ENCODE data around the gene HOXB2.
"Not testable (repeated sequence)": the region's sequence is repeated elsewhere in the genome, so short reads cannot be mapped to it uniquely, and the experiment has no call there.

HOXB2 gene

GRCh38 chr17:48541577-48542113 is 3.3 kb downstream of the HOXB2 start:
- peak in 1 of 2 experiments; percentile 28 for DNase-seq (ENCODE audit: low read depth in 2 of 2)

DNA sequence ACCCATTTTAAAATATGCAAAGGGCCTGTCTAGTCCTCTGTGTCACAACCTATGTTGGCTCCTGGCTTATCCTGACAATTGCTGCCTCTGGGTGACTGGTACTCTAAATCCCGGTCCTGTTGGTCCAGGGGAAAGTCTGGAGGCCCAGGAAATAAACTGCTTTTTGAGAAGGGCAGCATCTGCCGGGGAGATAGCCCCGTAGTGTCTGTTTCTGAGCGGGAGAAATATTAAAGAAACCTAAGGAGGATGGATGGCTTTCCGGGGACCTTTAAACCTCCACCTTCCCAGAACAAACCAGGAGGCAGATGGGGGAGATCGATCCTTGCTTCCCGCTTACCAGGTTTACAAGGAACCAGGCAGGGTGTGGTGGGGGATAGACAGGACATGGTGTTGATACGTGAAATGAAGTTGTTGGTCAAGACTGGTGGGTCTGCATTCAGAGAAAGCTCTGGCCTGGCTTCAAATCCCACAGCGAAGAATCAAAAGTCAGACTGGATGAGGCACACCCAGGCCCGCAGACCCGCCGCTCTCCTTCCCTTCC is 3.8 kb downstream of the HOXB2 start:
- no peak for DNase-seq (ENCODE audit: low read depth in 2 of 2)

DNA sequence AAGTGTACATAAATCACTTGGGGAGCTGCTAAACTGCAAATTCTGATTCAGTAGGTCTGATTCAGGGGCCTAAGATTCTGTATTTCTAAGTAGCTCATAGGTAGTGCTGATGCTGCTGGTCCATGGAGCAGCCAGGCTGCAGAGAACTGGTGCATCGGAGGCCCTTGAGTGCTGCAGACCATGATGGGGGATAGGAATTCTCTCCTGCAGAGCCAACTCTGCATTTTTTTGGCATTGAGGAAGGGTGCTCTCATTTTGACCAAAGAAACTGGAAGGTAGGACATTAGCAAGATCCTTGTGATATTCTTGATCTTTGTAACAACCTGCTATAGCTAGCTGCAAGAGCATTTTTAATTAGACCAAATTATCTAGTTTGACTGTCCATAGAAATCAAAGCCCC is 4.7 kb downstream of the HOXB2 start:
- DNase-seq (ENCODE audit: low read depth in 2 of 2), result no peak

- no peak for DNase-seq (ENCODE audit: low read depth in 2 of 2)
Measured at GRCh38 chr17:48539177-48539576, 5.7 kb downstream of the HOXB2 start.

DNA sequence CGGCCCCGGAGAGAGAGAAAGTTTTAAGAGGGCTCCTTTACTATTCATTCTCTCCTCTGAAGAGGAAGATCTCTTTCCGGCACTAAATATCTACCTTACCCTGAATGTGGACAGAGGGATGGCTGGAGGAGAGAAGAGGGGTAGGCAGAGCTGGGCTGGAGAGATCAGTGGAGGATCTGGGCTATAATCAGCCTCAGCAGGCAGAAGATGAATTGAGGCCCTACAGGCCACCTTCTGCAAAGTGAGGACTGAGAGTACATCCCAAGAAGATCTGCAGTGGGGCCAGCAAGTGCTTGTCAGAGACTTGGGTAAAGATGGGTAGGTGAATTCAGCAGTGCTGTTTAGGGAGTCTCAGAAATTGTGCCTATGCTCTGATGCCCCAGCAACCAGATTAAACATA is 7.6 kb downstream of the HOXB2 start:
- no peak for DNase-seq (ENCODE audit: low read depth in 2 of 2)

DNA sequence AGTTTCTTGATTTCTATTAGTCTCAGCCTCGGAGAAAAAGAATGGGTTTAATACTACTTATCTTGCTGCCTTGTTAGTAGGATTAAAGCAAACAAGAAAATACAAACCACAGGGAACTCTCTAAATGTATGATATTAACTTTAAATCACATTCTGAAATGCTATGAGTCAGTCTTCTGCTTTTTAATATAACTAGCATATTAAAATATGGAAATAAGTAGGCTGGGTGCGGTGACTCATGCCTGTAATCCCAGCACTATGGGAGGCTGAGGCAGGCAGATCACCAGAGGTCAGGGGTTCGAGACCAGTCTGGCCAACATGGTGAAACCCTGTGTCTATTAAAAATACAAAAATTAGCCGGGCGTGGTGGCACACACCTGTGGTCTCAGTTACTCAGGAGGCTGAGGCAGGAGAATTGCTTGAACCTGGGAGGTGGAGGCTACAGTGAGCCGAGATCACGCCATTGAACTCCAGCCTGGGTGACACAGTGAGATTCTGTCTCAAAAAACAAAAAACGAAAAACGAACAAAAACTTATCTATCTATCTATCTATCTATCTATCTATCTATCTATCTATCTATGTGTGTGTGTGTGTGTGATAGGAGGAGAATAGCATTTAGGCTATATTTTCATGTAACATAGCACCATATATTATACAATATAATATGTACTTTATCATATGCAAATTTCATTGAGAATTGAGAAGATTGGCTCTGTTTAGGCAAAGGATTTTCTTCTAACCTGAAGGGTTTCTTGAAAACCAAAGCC is 8.9 kb downstream of the HOXB2 start:
- DNase-seq (ENCODE audit: low read depth in 2 of 2), result not testable (repeated sequence)

DNA sequence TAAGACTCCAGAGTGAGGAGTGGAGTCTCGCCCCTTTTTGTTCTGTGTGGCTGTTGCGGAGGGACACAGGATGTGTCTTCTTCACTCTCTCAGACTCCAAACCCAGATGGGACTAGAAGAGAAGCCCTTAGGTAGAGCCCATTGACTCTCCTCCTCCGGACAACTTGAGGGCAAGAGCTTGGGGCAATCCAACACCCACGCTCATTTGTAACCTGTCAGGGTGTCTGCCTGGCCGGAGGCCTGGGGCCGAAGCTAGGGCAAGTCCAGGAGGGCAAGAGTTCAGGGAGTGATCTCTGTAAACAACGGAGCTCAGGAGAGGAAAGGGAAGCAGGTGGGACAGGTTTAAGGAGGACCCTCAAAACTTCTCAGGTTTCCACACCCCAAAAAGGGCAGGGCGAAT is 12.6 kb downstream of the HOXB2 start:
- no peak for DNase-seq (ENCODE audit: low read depth in 2 of 2)

DNA sequence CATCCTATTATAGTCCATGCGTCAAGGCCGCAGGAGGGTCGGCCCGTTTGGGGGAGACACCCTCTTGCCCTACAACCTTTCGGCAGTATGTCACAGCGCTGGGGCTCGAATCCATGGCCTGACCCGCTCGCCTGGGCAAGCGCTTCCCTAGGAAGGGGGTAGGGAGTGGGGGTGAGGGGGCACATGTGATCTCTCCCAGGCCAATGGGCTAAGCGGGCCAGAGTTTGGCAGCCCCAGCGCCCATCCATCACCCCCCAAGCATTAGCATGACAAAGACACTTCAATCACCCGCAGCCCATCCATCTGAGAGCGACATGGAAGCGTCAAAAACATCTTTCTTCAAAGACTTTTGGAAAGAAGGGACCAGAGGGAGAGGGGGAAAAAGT is 14.0 kb downstream of the HOXB2 start, which contains the start of gene HOXB1:
HOXB1 (minus strand) TSS at position 125 of the 386 bp plus-strand sequence; CDS start at position 18, 107 bp downstream.
- no peak for DNase-seq (ENCODE audit: low read depth in 2 of 2)

GRCh38 chr17:48530208-48530886 is 14.6 kb downstream of the HOXB2 start:
- no peak for DNase-seq (ENCODE audit: low read depth in 2 of 2)

DNA sequence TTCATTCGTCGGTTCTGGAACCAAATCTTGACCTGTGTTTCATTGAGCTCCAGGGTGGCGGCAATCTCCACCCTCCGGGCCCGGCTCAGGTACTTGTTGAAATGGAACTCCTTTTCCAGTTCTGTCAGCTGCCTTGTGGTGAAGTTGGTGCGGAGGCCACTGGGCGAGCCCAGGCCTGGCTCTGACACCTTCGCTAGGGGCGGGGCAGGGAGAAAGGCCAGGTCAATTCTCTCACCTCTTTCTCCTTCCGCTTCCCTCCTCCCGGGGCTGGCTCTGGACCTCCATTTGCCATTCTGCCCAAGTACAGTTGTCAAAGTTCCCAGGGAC is 15.3 kb downstream of the HOXB2 start:
- no peak for DNase-seq (ENCODE audit: low read depth in 2 of 2)

- no peak for DNase-seq (ENCODE audit: low read depth in 2 of 2)
Measured at GRCh38 chr17:48528936-48529682, 15.8 kb downstream of the HOXB2 start.

GRCh38 chr17:48528153-48528935 is 16.6 kb downstream of the HOXB2 start:
- DNase-seq (ENCODE audit: low read depth in 2 of 2), result no peak

GRCh38 chr17:48527547-48527932 is 17.4 kb downstream of the HOXB2 start:
- no peak for DNase-seq (ENCODE audit: low read depth in 2 of 2)

DNA sequence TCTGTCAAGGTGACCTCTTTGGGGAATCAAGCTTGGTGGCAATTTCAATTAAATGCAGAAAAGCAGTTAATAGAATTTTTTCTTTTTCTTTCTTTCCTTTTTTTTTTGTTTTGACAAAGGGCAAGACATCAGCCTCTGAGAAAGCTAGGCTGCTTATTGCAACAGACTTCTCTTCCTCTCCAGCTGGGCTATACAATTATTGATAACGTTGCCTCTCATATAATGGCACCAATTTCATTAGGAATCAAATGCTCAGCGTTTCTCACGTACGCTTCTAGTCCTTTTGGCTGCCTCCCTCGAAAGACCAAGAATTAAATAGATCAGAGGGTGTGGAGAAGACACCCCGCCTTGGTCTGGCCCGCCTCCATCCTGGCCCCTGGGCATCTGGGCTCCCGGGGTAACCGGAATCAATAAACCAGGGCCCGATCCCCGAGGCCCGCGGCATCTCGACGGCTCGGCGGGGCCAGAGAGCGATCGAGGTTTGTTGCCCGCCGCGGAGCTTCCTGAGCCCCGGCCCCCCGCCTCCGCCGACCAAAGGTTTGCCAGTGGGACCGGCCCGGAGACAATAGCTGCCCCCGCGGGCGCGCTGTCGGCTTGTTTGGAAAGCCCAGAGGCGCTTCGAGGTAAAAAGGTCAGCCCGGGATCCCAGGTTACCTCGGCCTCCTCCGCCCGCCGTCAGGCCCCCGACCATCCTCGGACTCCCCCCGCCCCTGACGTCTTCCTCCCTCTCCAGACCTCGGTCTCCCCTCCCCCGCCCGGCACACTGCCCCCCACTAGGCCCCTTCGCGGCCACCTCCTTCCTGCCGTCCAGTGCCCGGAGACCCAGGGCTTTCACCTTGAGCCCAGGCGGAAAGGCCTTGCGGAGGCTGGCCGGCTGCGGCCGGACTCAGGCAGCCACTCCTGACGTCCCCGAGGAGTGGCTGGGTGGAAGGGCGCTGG is 18.0 kb downstream of the HOXB2 start:
- no peak for DNase-seq (ENCODE audit: low read depth in 2 of 2)

GRCh38 chr17:48523010-48523409 is 21.9 kb downstream of the HOXB2 start:
- no peak for DNase-seq (ENCODE audit: low read depth in 2 of 2)

- no peak for DNase-seq (ENCODE audit: low read depth in 2 of 2)
Measured at GRCh38 chr17:48522031-48522653, 22.8 kb downstream of the HOXB2 start.

DNA sequence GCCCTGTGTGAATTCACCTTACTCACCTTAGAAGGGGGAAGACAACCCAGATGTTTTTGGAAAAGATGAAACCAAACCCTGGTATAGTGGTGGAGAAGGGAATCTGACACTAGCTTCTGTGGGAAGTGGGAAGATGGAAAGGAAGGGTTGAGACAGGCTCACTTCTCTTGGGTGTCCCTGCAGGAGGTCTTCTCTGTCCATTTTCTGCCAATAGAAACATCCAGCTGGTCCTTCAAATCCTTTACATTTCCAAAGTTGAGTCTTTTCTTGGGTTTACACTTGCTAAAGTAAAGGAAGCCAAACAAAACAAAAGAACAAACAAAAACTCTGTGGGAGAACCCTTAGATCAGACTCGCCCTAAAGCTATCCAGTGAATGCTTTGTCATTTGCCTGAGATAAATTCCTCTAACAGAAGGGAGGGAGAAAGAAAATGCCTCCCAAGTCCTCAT is 24.3 kb downstream of the HOXB2 start:
- DNase-seq (ENCODE audit: low read depth in 2 of 2), result no peak

DNA sequence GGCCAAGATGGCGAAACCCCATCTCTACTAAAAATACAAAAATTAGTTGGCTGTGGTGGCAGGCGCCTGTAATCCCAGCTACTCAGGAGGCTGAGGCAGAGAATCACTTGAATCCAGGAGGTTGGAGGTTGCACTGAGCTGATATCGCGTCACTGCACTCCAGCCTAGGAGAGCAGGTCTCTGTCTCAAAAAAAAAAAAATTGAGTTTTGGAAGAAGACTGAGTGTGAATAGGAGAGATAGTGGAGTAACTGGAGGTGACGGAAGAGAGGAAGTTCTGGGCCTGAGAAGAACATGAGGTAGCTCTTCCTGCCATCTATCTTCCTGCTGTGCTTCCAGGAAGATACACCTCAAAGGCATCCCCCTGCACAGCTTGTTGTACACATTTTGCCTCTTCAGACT is 25.5 kb downstream of the HOXB2 start:
- no peak for DNase-seq (ENCODE audit: low read depth in 2 of 2)

DNA sequence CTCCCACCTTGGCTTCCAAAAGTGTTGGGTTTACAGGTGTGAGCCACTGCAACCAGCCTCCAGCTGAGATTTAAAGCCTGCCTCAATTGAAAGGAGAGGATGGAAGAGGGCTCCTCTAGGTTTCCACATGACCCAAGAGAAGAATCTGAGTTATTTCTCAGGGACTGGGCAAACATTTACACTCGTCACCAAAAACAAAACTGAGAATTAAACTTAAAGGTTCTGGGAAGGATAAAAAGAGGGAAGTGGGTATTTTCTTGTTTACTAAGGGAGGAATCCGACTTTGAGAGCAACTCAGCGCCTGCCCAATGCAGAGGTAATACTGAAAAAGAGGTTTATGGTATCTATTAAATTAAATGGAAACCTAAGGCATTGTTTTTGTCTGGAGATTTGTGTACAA is 27.4 kb downstream of the HOXB2 start:
- DNase-seq (ENCODE audit: low read depth in 2 of 2), result no peak
